Measurements from ENCODE around the gene SLC8A3.

SLC8A3 gene

DNA sequence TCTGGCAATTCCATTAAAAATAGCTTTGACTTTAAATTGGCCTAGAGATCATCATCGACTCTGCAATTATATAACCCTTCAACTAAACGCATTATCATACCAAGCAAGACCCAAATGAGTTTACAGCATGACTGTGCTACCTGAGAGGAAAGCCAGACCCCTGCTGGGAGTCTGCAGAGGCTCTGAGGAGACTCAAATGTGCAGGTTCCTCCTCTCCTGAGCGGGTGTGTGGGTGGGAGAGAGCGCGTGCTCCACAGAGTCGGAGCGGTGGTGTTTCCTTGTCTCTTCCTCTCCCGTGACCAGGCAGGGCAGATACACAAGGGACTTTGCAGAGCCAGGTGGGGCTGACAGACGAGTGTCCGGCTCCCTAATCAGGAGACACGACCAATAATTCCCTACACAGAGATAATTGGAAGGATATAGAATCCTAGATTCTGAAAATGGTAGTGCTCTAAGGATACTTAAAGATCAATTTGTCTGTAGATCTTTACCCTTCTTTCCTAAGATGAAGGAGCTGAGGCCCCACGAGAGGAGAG, 74.1 kb downstream of the SLC8A3 start:
- DNase-seq (ENCODE audit: low spot score) = no peak

- no peak for DNase-seq (ENCODE audit: low spot score)
These were observed 75.5 kb downstream of the SLC8A3 start for GRCh38 chr14:70113211-70113610.

DNA sequence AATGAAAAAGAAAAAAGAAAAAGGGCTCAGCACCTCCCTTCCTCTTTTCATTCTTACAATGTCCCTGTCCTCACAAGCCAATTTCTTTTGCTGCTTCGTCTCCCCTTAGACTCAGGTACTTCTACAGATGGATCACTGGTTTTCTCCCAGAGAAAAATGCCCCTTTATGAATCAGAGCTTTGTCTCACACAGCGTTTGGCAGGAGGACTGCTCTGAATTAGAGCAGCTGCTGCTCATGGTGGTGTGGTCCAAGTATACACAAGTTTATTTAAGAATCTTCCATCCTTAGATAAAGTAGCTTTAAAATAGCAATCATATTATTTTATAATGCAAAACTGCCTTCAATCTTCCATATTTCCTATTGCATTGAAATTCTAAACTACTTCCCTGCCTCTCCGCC, 80.3 kb downstream of the SLC8A3 start:
- DNase-seq (ENCODE audit: low spot score) = no peak

DNA sequence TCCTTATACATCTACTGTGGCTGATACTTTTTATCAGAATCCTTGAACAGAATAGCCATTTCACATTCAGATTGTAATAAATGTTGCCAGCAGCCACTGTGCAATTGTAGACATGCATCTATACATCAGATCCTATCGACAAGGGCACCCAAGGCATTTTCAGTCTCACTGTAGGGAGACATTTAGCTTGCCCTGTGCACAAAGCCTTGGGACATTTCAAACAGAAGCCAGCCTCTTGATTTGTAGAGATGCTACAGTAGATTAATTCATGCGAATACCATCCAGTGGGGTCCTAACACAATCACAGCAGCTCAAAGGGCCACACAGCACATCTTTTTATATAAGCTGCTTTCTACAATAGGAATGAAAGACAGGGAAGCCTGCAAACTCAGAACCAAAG, 81.4 kb downstream of the SLC8A3 start:
- DNase-seq (ENCODE audit: low spot score) = no peak

- DNase-seq (ENCODE audit: low spot score) = no peak
These were observed 88.7 kb downstream of the SLC8A3 start for GRCh38 chr14:70100071-70100470.

DNA sequence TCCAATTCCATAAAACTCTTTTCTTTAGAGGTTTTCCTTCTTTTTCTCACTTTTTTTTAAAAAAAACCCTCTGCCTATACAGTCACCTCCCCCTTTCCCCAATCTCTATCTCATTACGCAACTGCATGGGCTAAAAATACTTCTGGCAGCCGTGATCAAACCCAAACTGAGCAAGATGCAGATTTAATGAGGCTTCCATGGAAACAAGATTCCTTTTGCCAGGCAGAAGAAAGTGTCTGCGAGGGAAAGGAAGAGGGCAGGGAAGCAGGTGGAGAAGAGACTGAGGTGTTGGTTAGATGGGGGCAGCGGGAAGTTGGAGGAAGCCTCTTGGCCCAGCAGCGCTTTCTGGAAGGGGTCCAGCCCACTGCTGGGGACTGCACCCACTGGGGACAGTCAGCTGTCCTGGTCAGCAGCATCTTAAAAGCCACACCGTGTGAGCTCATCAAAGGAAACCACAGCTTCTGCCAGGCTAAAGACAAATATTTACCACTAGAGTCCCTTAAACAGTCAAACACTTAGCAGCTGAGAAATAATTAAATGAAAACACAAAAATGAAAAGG, 90.4 kb downstream of the SLC8A3 start:
- no peak for DNase-seq (ENCODE audit: low spot score)

- no peak for DNase-seq (ENCODE audit: low spot score)
These were observed 91.0 kb downstream of the SLC8A3 start for GRCh38 chr14:70097576-70098249.

GRCh38 chr14:70096866-70097265, 91.9 kb downstream of the SLC8A3 start:
- no peak for DNase-seq (ENCODE audit: low spot score)

GRCh38 chr14:70094631-70095030, 94.1 kb downstream of the SLC8A3 start:
- no peak for DNase-seq (ENCODE audit: low spot score)

GRCh38 chr14:70094106-70094505, 94.6 kb downstream of the SLC8A3 start:
- no peak for DNase-seq (ENCODE audit: low spot score)

- DNase-seq (ENCODE audit: low spot score) = no peak
These were observed 95.6 kb downstream of the SLC8A3 start for GRCh38 chr14:70093156-70093555.

GRCh38 chr14:70087380-70087697, 101.4 kb downstream of the SLC8A3 start:
- no peak for DNase-seq (ENCODE audit: low spot score)

- DNase-seq (ENCODE audit: low spot score) = peak; percentile 40
These were observed 101.9 kb downstream of the SLC8A3 start for GRCh38 chr14:70086685-70087379.

DNA sequence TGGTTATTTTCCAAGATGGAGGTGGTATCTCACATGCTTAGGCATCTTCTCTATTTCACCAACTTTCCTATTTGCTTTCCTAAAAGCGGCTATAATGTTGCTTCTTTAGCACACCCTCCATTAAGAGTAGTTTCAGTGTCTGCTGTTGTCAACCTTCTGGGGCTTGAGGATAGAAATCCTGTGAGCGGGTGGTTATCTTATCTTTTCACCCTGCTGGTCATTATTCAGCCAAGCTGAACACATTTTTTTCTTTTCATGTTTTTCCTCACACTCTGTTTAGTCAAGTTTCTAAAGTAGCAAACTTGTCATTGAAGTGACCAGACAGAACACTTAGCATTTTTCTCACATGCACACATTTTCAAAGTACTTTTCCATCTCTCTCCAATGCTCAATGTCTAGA, 104.5 kb downstream of the SLC8A3 start:
- DNase-seq (ENCODE audit: low spot score) = no peak

- DNase-seq (ENCODE audit: low spot score) = no peak
These were observed 106.4 kb downstream of the SLC8A3 start for GRCh38 chr14:70082394-70082793.

DNA sequence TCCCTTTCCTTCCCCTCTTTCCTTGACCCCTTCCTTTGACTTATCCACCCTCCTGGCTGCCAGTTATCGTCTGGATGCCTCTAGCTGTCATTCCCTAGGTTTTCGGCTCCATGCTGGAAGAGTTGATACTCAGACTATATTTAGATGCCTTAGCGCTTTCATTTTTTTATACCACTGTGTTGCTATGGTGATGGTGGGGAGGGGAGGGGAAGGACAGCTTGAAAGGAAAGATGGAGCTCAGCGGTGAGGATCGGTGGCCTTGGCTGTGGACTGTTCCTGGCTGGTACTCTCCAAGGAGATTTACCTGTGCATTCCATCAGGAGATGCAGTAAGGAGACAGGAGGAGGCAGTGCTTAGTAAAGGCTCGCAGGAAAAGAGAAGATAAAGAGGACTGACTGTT, 108.7 kb downstream of the SLC8A3 start:
- DNase-seq (ENCODE audit: low spot score) = no peak

GRCh38 chr14:70078329-70078728, 110.4 kb downstream of the SLC8A3 start:
- no peak for DNase-seq (ENCODE audit: low spot score)

DNA sequence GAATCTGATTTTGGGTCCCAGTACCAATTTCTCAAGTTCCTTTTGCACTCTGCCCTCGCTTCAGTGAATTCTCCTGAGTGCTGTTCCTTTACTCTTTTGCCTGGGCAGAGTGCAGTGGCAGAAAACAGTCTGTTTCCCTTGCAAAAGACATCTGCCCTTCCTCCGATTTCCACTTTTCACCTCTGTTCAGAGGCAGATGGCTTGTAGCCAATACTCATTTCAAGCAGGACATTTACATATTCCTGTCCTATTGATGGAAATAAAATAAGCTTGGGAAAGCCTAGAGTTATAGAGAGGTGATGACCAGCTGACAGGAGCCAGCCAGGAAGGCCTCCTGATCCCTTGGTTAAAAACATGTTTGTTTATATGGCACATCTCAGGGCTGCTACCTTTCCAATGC, 111.0 kb downstream of the SLC8A3 start:
- DNase-seq (ENCODE audit: low spot score) = no peak

DNA sequence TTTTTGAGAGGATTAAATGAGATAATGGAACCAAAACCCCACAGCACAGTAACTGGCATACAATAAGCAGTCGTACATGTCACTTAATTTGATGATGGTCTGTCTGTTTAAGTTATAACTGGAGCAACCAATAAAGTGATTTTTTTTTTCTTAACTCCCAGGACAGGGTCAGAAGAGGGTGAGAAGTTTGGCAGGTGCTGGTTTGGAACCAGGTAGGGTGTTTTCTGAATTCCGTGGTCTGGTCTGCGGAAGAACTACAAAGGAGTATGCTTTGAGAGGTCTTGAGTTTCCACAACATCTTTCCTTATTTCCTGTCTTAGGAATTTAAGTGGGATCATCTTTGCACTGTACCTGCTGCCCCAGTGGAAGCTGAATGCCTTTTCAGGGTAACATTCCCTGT, 111.7 kb downstream of the SLC8A3 start:
- no peak for DNase-seq (ENCODE audit: low spot score)

GRCh38 chr14:70073924-70074566, 114.7 kb downstream of the SLC8A3 start:
- DNase-seq (ENCODE audit: low spot score) = peak; percentile 70

DNA sequence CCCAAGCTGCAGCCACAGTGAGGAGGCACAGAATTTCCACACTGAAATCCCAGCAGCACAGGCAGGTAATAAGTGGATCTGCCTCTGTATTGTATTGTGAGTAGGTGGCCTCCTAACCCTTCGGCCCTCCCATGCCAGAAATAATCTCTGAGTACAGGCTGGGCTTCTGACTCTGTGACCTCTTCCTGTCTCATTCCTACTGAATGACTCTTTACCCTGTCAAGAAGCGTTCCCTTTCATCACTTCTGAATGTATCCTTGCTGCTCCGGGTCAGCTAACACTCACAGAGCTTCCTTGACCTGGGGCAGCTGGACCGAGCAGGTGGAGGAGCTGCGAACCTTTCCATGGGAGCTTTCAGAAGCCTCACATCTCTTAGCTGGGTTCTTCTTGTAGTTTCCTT, 119.6 kb downstream of the SLC8A3 start:
- no peak for DNase-seq (ENCODE audit: low spot score)

- no peak for DNase-seq (ENCODE audit: low spot score)
These were observed 120.9 kb downstream of the SLC8A3 start for GRCh38 chr14:70067810-70068209.

Measured in LoVo (cell line).